K562 (cell line): ENCODE measurements around the gene KLRF2. TPM values are rescaled to one million over a fixed set of nuclear protein-coding genes. Genes with fewer than 3 reads are reported as not detected.

ENCODE experiments used
- ADNP ChIP-seq: fragments of 200-800 bp; sonication (Bioruptor generic); IDR thresholded peaks from 2 replicates; pipeline ENCODE4 v1.6.1; 2016; ENCODE audit warnings: missing genetic modification characterization, missing compliant biosample characterization
- ARID1B ChIP-seq: fragments of 450-650 bp; IDR thresholded peaks from 2 replicates; pipeline ENCODE4 v1.6.1; 2016; ENCODE audit warnings: antibody characterized with exemption, mild to moderate bottlenecking, inconsistent platforms
- BACH1 ChIP-seq: fragments of 200-800 bp; sonication (Bioruptor generic); IDR thresholded peaks from 2 replicates; pipeline ENCODE4 v1.6.1; 2016; ENCODE audit warnings: missing genetic modification characterization, missing compliant biosample characterization
- CBFA2T3 ChIP-seq: fragments of 450-650 bp; IDR thresholded peaks from 2 replicates; pipeline ENCODE4 v1.6.1; 2017
- CEBPG ChIP-seq, 3 experiments: fragments of 200-800 bp in 1 of 3; sonication (Bioruptor generic) in 1 of 3; sonication (generic) in 1 of 3; formaldehyde crosslinking in 1 of 3; IDR thresholded peaks in 2 of 3; conservative IDR thresholded peaks in 1 of 3; 2 replicates each; pipeline versions ENCODE4 v1.6.1 to v1.8.0; 2016 to 2022; ENCODE audit warnings: missing compliant biosample characterization in 2 of 3, missing genetic modification characterization in 2 of 3, mild to moderate bottlenecking in 1 of 3, missing genetic modification reagents in 1 of 3
- EGR1 ChIP-seq: fragments of 450-650 bp; conservative IDR thresholded peaks from 2 replicates; pipeline ENCODE4 v1.6.1; 2017; ENCODE audit warnings: mild to moderate bottlenecking
- EHMT2 ChIP-seq: fragments of 450-650 bp; IDR thresholded peaks from 2 replicates; pipeline ENCODE4 v1.6.1; 2018; ENCODE audit warnings: antibody characterized with exemption
- GABPB1 ChIP-seq: sonication (generic); formaldehyde crosslinking; IDR thresholded peaks from 2 replicates; pipeline ENCODE4 v1.8.0; 2022; ENCODE audit warnings: mild to moderate bottlenecking, missing genetic modification reagents
- KDM1A ChIP-seq, 2 experiments: fragments of 450-650 bp; IDR thresholded peaks; 2 replicates each; pipeline ENCODE4 v1.6.1; 2016; ENCODE audit warnings: mild to moderate bottlenecking in 2 of 2
- NBN ChIP-seq: fragments of 450-650 bp; IDR thresholded peaks from 2 replicates; pipeline ENCODE4 v1.6.1; 2016; ENCODE audit warnings: low read depth, mild to moderate bottlenecking
- NFIC ChIP-seq: fragments of 450-650 bp; IDR thresholded peaks from 2 replicates; pipeline ENCODE4 v1.6.1; 2017; ENCODE audit warnings: mild to moderate bottlenecking, inconsistent platforms
- PHF8 ChIP-seq: fragments of 200-600 bp; sonication (generic); IDR thresholded peaks from 2 replicates; pipeline ENCODE4 v1.6.1; 2012; ENCODE audit warnings: mixed run types, mild to moderate bottlenecking, inconsistent platforms, low read length, moderate library complexity, borderline replicate concordance
- POLR3A ChIP-seq: IDR thresholded peaks from 2 replicates; pipeline ENCODE4 v1.6.1; 2011; ENCODE audit warnings: borderline replicate concordance, mild to moderate bottlenecking, moderate library complexity; ENCODE audit not compliant: insufficient read length, insufficient read depth; ENCODE audit errors: extremely low read depth
- TBP ChIP-seq: optimal IDR thresholded peaks from 2 replicates; pipeline ENCODE3; 2011; ENCODE audit warnings: low read depth, low read length, improper control_type of control experiment
- ZNF436 ChIP-seq: fragments of 250-450, 450-650 bp; sonication (Bioruptor Pico); formaldehyde crosslinking; IDR thresholded peaks from 2 replicates; pipeline ENCODE4 v1.7.0; 2020; ENCODE audit warnings: mild to moderate bottlenecking
- ZNF76 ChIP-seq: fragments of 250-450 bp; sonication (Bioruptor Pico); IDR thresholded peaks from 2 replicates; pipeline ENCODE4 v1.4.0; 2020; ENCODE audit warnings: mild to moderate bottlenecking, moderate library complexity, borderline replicate concordance
- polyA plus RNA-seq, 8 experiments: library from polyadenylated mRNA; depleted of rRNA in 4 of 8; stranded (reverse) in 5 of 8; unstranded in 3 of 8; fragments of >200 nt; fragmentation: Nextera tagmentation in 2 of 8; fragmentation: Illumina TruSeq in 1 of 8; extraction: Ambion mirVana in 2 of 8; extraction: Trizol in 1 of 8; gene quantifications; 2 replicates each; pipeline versions ENCODE4 v1.2.1 to v1.2.3, GENCODE V29; 2011 to 2014; ENCODE audit warnings: inconsistent platforms in 1 of 8, missing spikeins in 1 of 8
- total RNA-seq, 7 experiments: library from RNA; depleted of rRNA in 6 of 7; stranded (reverse); fragments of >200 nt in 6 of 7; fragmentation: Illumina TruSeq in 2 of 7; extraction: Trizol in 2 of 7; gene quantifications; 2 replicates each; pipeline versions ENCODE4 v1.2.1 to v1.2.3, GENCODE V29; 2011 to 2021; ENCODE audit warnings: low replicate concordance in 1 of 7
- TF ChIP-seq, protein P1 (sequence below): IDR thresholded peaks from 3 replicates; pipeline ENCODE4 v1.6.1; 2011; ENCODE audit warnings: borderline replicate concordance, mild to moderate bottlenecking; ENCODE audit not compliant: insufficient read length, insufficient read depth
- TF ChIP-seq, protein P2 (sequence below): fragments of 450-650 bp; IDR thresholded peaks from 2 replicates; pipeline ENCODE4 v1.6.1; 2016; ENCODE audit warnings: mild to moderate bottlenecking
- TF ChIP-seq, protein P3 (sequence below): sonication (generic); formaldehyde crosslinking; IDR thresholded peaks from 2 replicates; pipeline ENCODE4 v1.9.0; 2022; ENCODE audit warnings: mild to moderate bottlenecking, missing genetic modification reagents
- TF ChIP-seq, protein P4 (sequence below), 2 experiments: fragments of 450-650 bp; IDR thresholded peaks; 2 replicates each; pipeline ENCODE4 v1.6.1; 2018; ENCODE audit warnings: mild to moderate bottlenecking in 2 of 2, low read depth in 1 of 2; ENCODE audit not compliant: partially characterized antibody in 2 of 2

The KLRF2 gene
- total and polyA plus RNA-seq, 9 of the 15 experiments (the other 6 are each of a cell fraction or from before 2014, with no cell fraction given): not detected

DNA sequence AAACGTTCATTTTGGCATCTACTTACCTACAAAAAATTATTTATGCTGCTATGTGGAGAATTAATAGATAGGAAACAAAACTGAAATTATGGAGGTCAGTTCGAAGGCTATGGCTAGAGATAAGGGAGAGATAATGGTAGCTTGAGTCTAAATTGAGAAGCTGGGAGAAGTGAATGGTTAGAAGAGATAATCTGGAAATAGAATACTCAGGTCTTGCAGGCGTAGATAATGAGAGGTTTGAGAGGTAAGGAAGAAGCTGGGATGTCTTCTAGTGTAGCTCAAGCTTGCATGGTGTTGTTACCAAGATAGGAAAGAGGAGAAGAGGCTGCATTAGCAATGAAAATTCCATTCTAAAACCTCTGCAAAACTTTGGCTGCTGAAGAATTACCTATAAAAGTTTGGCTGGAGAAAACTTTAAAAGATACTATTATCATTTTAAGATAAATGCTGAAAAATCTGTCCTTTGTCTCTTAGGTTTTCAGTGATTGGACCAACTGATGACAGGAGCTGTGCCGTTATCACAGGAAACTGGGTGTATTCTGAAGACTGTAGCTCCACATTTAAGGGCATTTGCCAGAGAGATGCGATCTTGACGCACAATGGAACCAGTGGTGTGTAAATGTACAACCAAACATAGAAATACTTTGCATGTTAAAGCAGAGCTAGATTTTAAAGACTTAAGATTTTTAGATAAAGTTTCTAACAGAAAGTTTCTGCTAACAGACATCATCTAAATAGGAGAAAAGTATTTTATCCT is 14.1 kb downstream of the KLRF2 start (continued):
- no peak for TF ChIP-seq CEBPG (CRISPR knock-in tag; IDR thresholded peaks at IDR 0.05)
- no peak for TF ChIP-seq CEBPG (tag; conservative IDR thresholded peaks at IDR 0.05 in 1 of 2, IDR thresholded peaks at IDR 0.05 in 1 of 2)
- TF ChIP-seq ZNF76 (CRISPR knock-in tag): no peak
- TF ChIP-seq ARID1B: peak; percentile 95
- TF ChIP-seq, protein P1, sequence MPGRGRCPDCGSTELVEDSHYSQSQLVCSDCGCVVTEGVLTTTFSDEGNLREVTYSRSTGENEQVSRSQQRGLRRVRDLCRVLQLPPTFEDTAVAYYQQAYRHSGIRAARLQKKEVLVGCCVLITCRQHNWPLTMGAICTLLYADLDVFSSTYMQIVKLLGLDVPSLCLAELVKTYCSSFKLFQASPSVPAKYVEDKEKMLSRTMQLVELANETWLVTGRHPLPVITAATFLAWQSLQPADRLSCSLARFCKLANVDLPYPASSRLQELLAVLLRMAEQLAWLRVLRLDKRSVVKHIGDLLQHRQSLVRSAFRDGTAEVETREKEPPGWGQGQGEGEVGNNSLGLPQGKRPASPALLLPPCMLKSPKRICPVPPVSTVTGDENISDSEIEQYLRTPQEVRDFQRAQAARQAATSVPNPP: no peak
- TF ChIP-seq NBN: no peak
- TF ChIP-seq, protein P2, sequence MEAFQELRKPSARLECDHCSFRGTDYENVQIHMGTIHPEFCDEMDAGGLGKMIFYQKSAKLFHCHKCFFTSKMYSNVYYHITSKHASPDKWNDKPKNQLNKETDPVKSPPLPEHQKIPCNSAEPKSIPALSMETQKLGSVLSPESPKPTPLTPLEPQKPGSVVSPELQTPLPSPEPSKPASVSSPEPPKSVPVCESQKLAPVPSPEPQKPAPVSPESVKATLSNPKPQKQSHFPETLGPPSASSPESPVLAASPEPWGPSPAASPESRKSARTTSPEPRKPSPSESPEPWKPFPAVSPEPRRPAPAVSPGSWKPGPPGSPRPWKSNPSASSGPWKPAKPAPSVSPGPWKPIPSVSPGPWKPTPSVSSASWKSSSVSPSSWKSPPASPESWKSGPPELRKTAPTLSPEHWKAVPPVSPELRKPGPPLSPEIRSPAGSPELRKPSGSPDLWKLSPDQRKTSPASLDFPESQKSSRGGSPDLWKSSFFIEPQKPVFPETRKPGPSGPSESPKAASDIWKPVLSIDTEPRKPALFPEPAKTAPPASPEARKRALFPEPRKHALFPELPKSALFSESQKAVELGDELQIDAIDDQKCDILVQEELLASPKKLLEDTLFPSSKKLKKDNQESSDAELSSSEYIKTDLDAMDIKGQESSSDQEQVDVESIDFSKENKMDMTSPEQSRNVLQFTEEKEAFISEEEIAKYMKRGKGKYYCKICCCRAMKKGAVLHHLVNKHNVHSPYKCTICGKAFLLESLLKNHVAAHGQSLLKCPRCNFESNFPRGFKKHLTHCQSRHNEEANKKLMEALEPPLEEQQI: 0 out of 2 replicates have a peak, but pooled peaks have one; percentile 45
- no peak for TF ChIP-seq ZNF436 (CRISPR knock-in tag)
- peak; percentile 66 to 71 for TF ChIP-seq KDM1A (IDR thresholded peaks at IDR 0.05)
- peak; percentile 65; the same call in 1 of the 2 replicates for TF ChIP-seq EHMT2
- peak; percentile 66 for TF ChIP-seq ADNP (tag)
- no peak for TF ChIP-seq BACH1
- TF ChIP-seq TBP: no peak
- TF ChIP-seq EGR1: no peak
- TF ChIP-seq CBFA2T3: peak; percentile 95
- TF ChIP-seq NFIC: peak; percentile 70; the same call in 1 of the 2 replicates
- TF ChIP-seq GABPB1 (CRISPR knock-in tag): no peak
- no peak for TF ChIP-seq PHF8
- TF ChIP-seq, protein P3, sequence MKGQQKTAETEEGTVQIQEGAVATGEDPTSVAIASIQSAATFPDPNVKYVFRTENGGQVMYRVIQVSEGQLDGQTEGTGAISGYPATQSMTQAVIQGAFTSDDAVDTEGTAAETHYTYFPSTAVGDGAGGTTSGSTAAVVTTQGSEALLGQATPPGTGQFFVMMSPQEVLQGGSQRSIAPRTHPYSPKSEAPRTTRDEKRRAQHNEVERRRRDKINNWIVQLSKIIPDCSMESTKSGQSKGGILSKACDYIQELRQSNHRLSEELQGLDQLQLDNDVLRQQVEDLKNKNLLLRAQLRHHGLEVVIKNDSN (CRISPR knock-in tag): no peak
- TF ChIP-seq, protein P4, sequence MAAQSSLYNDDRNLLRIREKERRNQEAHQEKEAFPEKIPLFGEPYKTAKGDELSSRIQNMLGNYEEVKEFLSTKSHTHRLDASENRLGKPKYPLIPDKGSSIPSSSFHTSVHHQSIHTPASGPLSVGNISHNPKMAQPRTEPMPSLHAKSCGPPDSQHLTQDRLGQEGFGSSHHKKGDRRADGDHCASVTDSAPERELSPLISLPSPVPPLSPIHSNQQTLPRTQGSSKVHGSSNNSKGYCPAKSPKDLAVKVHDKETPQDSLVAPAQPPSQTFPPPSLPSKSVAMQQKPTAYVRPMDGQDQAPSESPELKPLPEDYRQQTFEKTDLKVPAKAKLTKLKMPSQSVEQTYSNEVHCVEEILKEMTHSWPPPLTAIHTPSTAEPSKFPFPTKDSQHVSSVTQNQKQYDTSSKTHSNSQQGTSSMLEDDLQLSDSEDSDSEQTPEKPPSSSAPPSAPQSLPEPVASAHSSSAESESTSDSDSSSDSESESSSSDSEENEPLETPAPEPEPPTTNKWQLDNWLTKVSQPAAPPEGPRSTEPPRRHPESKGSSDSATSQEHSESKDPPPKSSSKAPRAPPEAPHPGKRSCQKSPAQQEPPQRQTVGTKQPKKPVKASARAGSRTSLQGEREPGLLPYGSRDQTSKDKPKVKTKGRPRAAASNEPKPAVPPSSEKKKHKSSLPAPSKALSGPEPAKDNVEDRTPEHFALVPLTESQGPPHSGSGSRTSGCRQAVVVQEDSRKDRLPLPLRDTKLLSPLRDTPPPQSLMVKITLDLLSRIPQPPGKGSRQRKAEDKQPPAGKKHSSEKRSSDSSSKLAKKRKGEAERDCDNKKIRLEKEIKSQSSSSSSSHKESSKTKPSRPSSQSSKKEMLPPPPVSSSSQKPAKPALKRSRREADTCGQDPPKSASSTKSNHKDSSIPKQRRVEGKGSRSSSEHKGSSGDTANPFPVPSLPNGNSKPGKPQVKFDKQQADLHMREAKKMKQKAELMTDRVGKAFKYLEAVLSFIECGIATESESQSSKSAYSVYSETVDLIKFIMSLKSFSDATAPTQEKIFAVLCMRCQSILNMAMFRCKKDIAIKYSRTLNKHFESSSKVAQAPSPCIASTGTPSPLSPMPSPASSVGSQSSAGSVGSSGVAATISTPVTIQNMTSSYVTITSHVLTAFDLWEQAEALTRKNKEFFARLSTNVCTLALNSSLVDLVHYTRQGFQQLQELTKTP (IDR thresholded peaks at IDR 0.05; ENCODE audit: low read depth in 1 of 2, partially characterized antibody in 2 of 2): no peak
- no peak for TF ChIP-seq POLR3A
